G401.6 (cell line): Measurements from ENCODE around the gene ERG28.

Experiments used
- FAIRE-seq: peaks from 2 replicates; lab custom pipeline; 2012; peaks lifted over from hg19 to GRCh38; lab: Jason Lieb, UNC

Gene ERG28

GRCh38 chr14:75658957-75659356, 1.7 kb downstream of the ERG28 start:
- FAIRE-seq: no peak

DNA sequence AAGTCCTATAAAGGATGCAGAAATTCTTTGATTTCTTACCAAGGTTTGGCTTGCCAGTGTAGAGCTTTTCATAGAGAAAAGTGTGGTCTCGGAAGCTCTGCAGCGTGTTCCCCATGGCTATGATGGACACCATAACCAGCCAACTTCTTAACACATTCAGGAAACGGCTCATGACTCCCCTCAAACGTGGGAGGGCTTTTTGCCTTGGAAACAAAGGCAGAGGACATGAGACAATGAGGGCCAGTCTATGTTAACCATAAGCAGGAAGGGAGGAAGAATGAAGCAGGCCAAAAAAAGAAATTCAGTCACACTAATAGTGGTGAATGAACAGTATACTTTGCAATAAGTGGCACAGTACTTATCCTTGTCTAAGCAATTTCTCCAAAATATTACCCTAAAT, 3.3 kb downstream of the ERG28 start:
- FAIRE-seq: no peak

- no peak for FAIRE-seq
Measured at GRCh38 chr14:75655235-75655634, 5.4 kb downstream of the ERG28 start.

DNA sequence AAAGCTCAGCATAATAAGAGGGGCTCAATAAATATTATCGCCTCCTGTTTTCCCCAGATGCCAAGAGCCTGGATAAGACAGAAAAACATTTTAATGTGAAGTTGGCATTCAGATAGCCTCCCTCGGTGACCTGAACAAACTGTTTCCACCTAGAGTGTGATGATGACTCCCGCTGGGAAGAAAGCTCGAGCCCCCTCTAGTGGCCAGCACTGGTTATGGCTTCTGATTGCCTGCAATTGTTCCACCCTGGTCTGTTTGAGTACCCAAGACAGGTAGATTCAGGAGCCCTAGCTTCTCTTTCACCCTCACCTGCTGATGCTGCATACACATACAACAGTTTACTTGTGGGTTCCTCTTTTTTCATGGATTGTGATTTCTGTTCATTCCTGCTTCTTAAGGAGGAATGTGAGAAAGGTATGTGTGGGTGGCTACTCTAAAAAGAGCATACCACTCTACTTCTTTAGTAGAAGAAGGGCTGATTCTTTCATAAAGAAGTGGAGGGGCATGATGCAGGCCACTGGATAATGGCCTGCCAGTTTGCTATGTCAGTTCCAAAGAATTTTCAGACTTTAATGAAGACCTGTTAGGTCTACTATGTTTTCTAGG, 6.4 kb downstream of the ERG28 start:
- FAIRE-seq: no peak

DNA sequence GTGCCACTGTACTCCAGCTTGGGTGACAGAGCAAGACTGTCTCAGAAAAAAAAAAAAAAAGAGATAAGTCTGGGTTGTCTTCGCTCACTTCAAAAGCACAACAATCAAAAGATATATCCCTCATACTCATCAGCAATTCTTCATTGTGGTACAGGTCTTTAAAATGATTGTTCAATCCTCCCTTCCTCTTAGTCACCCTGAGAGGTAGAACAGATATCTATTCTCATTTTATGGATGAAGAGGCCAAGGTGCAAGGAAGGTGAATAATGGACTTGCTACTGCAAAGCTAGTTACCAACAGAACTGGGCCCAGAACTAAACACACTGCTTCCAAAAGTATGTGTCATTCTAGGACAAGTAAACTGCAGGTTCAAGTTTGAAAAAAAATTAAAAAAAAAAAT, 7.1 kb downstream of the ERG28 start:
- FAIRE-seq: no peak

DNA sequence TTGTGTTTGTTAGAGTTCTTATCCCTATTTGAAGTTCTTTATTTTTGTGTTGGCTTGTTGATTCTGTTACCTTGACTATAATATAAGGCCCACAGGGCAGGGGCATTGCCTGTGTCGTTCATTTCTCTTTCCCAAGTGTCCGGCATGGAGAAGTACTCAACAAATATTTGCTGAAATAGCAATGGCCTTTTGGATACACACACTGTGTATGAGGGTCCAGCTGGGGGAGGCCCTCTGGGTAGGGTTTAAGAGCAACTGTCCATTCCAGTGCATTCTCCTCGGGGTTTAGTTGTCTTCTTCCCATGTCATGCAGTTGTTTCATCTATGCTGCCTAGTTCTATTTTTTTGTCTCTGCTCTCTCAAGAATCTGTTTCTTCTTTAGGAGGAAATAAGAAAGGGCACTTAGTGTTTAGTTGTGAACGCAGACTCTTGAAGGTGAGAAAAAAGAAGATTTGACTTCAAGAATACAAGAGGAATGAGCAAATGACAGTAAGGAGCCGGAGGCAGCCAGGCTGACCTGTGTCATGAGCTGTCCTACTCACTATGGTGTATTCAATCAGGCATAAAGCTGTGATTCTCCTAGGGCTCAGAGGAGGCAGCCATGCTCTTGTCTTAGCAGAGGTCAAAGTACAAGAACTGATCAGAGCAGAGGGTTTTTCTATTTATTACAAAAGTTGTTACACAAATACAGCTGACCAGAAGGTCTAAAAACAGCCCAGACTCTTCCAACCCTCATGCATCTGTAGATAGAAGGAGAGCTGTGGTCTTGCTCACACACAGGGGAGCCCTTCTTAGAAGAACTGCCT, 10.2 kb downstream of the ERG28 start:
- FAIRE-seq: no peak

DNA sequence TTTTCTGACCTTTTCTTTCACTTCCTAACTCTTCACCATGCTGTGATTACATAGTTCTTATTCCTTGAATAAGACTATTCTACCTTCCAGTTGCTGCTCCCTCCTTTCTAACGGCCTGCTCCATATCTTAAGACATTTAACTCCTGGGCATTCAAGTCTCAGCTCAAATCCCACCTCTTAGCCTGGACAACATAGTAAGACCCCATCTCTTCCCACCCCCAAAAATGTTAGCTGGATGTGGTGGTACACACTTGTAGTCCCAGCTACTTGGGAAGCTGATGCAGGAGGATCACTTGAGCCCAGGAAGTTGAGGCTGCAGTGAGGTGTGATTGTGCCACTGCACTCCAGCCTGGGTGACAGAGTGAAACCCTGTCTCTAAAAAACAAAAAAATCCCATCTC, 10.9 kb downstream of the ERG28 start:
- FAIRE-seq: no peak

- no peak for FAIRE-seq
Measured at GRCh38 chr14:75649337-75649736, 11.3 kb downstream of the ERG28 start.

DNA sequence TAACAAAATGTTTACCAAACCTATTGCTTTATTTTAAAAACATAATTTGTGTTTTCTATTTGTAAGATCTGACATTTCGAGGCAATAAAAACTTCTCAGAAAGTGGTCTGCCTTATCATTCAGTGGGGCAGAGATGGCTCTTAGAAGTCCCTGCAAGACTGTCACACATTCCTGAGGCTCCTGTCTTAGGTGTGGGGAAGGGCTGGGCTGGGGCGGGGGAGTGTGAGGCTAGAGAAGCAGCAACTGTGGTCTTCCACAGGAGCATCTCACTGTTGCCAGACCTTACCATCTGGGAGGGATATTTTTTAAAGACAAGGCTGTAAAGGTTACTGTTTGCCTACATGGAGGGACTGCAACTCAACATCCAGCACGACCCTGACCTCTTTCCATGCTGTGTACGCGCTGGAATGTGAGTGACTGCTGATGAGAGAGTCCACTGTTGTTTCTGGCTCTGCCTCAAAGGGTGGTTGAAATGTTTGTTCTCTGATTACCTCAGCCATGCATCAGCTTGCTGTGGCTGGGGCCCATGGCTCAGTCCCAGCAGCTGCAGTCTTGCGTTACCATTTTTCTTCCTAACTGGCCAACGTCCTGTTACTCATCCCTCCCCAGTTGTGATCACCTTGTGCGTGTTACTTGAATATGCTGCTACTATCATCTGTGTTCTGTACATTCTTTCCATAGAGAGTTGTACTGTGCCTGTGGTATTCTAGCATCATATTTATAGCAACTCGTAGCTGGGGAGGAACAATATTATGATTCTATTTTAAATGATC, 12.4 kb downstream of the ERG28 start:
- no peak for FAIRE-seq

GRCh38 chr14:75647640-75648039, 13.0 kb downstream of the ERG28 start:
- FAIRE-seq: no peak

GRCh38 chr14:75646762-75647161, 13.9 kb downstream of the ERG28 start:
- no peak for FAIRE-seq

- no peak for FAIRE-seq
Measured at GRCh38 chr14:75645056-75645455, 15.6 kb downstream of the ERG28 start.

- no peak for FAIRE-seq
Measured at GRCh38 chr14:75643985-75644384, 16.7 kb downstream of the ERG28 start.

- no peak for FAIRE-seq
Measured at GRCh38 chr14:75640876-75641275, 19.8 kb downstream of the ERG28 start.

DNA sequence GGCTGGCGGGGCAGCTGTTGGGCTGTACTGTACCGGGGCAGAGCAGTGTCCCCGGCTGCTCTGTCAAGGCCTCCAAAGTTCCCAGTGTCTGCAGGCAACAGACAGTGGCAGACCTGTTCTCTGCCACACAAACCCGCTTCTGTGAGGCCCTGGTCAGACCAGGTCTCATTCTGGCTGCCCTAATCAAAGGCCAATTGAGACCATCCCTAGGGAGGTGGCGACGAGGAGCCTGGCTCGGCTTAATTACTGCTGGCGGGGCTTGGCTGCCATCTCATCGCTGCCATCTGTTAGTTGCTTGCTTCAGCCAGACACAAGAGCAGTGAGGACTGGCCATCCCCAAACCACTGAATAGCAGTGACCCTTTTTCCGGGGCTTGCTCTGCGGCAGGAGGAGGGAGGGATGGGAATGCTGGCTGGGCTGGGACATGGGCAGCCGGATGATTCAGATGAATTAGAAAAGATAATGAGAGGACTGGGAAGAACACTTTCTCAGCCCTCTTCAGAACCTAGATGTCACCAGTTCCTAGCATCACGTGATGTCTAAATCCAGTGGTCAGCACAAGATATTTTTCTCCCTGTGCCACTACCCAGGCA, 24.5 kb downstream of the ERG28 start:
- FAIRE-seq: no peak

DNA sequence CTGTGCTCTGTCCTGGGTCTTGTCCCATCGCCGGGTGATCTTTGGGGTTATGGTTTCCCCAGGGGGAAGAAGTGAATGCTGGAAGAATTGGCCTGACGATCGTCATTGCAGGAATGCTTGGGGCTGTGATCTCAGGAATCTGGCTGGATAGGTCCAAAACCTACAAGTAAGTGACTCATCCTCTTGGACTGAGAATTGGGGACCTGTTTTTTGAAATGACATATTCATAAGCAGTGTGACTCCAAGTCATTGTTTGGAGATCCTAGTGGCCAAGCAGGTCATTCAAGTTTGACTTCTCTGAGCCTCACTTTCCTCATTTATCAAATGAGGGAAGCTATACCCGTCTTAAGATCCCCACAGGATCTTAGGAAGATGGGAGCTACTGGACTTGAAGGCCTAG, 25.8 kb downstream of the ERG28 start:
- FAIRE-seq: no peak

DNA sequence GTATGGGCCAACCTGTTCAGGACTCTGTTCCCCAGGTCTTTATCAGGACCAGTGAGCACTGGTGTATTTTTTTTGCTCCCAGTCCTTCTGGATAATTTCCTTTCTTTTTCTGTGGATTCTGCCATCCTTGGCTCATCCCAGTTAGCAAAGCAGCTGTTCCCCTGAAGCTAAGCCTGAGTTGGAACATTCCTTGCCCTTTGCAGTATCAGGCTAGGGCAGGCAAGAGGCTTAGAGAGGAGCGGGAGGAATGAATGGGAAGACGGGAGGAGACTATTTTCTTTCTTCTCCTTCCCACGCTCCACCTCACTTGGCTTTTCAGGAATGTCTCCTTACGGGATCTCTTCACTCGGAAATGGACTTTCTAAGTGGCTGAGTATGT, 29.2 kb downstream of the ERG28 start:
- no peak for FAIRE-seq

DNA sequence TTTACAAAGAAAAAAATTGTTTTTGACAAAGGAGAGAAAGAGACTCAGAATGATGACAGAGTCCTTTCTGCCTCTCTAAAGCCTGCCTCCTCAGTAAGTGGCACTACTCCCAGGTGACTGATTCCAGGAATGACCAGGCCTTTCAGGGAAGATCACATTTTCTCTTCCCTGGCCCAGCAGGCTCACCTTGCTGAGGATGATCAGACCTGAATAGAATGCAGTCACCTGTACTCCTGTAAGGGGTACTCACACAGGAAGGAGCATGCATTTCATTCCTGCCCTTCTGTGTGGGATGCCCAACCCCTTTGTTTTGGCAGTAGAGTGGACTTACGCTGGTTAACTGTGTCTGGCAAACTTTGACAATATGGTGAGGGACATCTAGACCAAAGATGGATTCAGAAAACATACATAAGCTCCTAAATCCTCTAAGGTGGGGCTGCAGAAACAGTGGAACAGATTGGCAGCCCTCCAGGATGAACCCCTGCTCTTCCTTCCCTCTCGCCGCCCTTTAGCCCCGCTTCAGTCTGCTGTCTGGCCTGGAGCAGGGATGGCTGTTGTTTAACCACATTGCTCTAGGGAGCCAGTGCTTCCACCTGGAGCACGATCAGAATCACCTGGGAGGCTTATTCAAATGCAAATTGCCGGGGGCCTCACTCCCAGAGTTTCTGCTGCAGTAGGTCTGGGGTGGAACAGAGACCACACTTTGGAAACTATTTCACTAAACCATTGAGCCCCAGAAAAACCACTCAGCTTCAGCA, 29.8 kb downstream of the ERG28 start:
- FAIRE-seq: no peak

DNA sequence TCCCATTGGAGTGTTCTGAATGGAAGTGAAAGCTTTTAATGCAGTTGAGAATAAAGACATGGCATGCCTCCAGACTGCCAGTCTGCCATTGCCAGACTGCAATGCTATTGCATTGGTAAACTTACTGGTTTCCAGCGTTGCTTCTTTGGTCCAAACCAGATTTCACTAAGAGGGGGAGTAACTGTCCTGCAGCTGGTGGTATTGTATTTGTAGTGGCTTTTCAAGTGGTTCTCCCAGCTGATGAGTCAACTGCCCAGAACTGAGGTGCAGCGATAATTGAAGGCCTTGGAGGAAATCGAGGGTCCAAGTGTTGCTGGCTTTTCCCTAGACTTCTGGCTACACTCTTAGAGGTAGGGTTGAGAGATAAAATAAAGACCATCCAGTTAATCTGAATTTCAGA, 31.9 kb downstream of the ERG28 start:
- FAIRE-seq: no peak

DNA sequence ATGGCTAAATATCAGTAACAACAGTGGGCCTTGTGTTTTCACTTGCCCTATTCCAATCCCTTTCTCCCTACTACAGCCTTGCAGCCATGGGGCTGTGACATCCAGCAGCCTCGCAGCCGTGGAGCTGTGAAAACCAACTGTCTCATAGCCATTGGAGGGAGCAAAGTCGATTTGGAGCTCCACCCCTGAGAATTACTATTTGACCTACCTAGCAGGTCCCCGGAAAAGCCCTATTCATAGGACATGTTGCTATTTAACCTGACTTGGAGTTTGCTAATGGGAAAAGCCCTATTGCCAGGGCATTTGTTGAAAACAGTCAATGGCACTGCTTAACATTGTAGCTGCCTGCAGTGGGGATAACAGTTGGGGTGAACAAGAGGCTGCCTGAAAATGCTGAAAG, 33.3 kb downstream of the ERG28 start:
- FAIRE-seq: no peak

- FAIRE-seq: no peak
Measured at GRCh38 chr14:75626863-75627262, 33.8 kb downstream of the ERG28 start.

DNA sequence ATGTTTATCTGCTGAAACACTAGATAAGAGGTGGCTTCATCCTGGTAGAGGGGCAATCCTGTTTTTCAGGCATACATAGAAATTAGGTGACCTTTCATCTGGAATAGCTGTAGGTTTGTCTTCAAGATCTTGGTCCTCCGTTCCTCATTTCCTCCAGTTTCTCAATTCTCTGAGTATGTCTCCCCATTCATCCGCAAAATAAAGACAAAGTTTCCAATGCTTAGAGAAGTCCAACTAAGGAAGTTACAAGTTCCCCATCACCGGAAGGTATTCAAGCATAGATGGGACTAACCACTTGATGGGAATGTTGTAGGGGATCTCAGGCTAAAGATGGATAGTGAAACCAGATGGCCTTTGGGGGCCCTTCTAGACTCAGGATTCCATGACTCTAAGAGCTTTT, 34.3 kb downstream of the ERG28 start:
- no peak for FAIRE-seq
